HepG2 (cell line): ENCODE results near the gene TEX14. TPM values are rescaled to one million over a fixed set of nuclear protein-coding genes. Genes with fewer than 3 reads are reported as not detected.

ENCODE experiments used
- ATAC-seq: fragments of 200-7000 bp; cut with Tn5 transposase; 3 replicates; pipeline ENCODE4 v1.9.1; 2020; ENCODE audit warnings: mild to moderate bottlenecking, moderate library complexity
- BruUV-seq: library from RNA; stranded (reverse); fragments of 400-500 nt; replicated peaks from 2 replicates; lab custom pipeline; 2021; lab: Mats Ljungman, UMichigan
- CTCF ChIA-PET: fragments of 300-600 bp; formaldehyde crosslinking; extraction: SDS; loops from one replicate; lab custom pipeline; 2021; ENCODE audit warnings: low total read pairs, inconsistent platforms, low intra/inter-chr PET ratio; lab: Yijun Ruan, JAX
- POLR2A ChIA-PET: fragments of 350-600 bp; sonication (Branson Sonifier 250); formaldehyde crosslinking; loops from one replicate; lab custom pipeline; 2020; ENCODE audit warnings: antibody characterized with exemption, inconsistent platforms; lab: Yijun Ruan, JAX
- DNase-seq: peaks from one replicate; pipeline ENCODE4 v3.0.0-alpha.2; 2015; ENCODE audit warnings: low spot score
- FAIRE-seq: peaks from 3 replicates; lab custom pipeline; 2011; peaks lifted over from hg19 to GRCh38; lab: Jason Lieb, UNC
- H2AFZ ChIP-seq: one replicate; pipeline ENCODE4 v1.6.1; 2011; ENCODE audit warnings: low read length, inconsistent platforms
- H3K27ac ChIP-seq: fragments of 300-600 bp; 3 replicates; pipeline ENCODE4 v1.8.0; 2011; ENCODE audit warnings: mixed run types, mild to moderate bottlenecking, mixed read lengths, low read length, inconsistent platforms; ENCODE audit not compliant: insufficient read depth; ENCODE audit errors: extremely low read length
- H3K27me3 ChIP-seq, 2 experiments: fragments of 200-600 bp in 1 of 2; 2 replicates in 1 of 2; 3 replicates in 1 of 2; pipeline versions ENCODE4 v1.6.0 to v1.8.0; 2011; ENCODE audit warnings: low read length in 2 of 2, mild to moderate bottlenecking in 2 of 2, moderate library complexity in 2 of 2, inconsistent platforms in 1 of 2; ENCODE audit not compliant: insufficient read depth in 2 of 2, control insufficient read depth in 1 of 2
- H3K36me3 ChIP-seq, 2 experiments: fragments of 200-600 bp in 1 of 2; replicated peaks in 1 of 2; 2 replicates in 1 of 2; 3 replicates in 1 of 2; pipeline versions ENCODE4 v1.5.1 to v1.8.0; 2011; ENCODE audit warnings: low read length in 2 of 2, inconsistent platforms in 1 of 2; ENCODE audit not compliant: insufficient read depth in 2 of 2, control insufficient read depth in 1 of 2
- H3K4me1 ChIP-seq: 2 replicates; pipeline ENCODE4 v1.5.1; 2012; ENCODE audit warnings: low read length, inconsistent platforms; ENCODE audit not compliant: insufficient read depth
- H3K4me2 ChIP-seq: 2 replicates; pipeline ENCODE4 v1.6.0; 2011; ENCODE audit warnings: low read depth, low read length, inconsistent platforms
- H3K4me3 ChIP-seq, 3 experiments: fragments of 200-600 bp in 1 of 3; sonication (generic), shearing (Covaris generic) in 1 of 3; replicated peaks in 1 of 3; 2 replicates each; pipeline ENCODE4 v1.5.1; 2011 to 2016; ENCODE audit warnings: low read length in 3 of 3, inconsistent platforms in 2 of 3, low read depth in 2 of 3, mild to moderate bottlenecking in 2 of 3, control low read depth in 1 of 3, mixed read lengths in 1 of 3; ENCODE audit not compliant: insufficient read depth in 1 of 3
- H3K79me2 ChIP-seq: one replicate; pipeline ENCODE4 v1.6.1; 2011; ENCODE audit warnings: low read length, inconsistent platforms; ENCODE audit not compliant: insufficient read depth
- H3K9ac ChIP-seq: 2 replicates; pipeline ENCODE4 v1.6.0; 2011; ENCODE audit warnings: mild to moderate bottlenecking, low read depth, low read length, inconsistent platforms; ENCODE audit not compliant: insufficient read depth
- H3K9me3 ChIP-seq: 2 replicates; pipeline ENCODE4 v1.5.1; 2012; ENCODE audit warnings: mild to moderate bottlenecking, low read length
- H4K20me1 ChIP-seq: 2 replicates; pipeline ENCODE4 v1.6.0; 2011; ENCODE audit warnings: inconsistent platforms, mild to moderate bottlenecking, low read length, moderate library complexity; ENCODE audit not compliant: insufficient read depth
- FLYWCH1 ChIP-seq: sonication (generic); formaldehyde crosslinking; IDR thresholded peaks from 2 replicates; pipeline ENCODE4 v1.8.1; 2023; ENCODE audit warnings: mild to moderate bottlenecking, missing genetic modification reagents
- FOXO1 ChIP-seq: sonication (generic); formaldehyde crosslinking; IDR thresholded peaks from 2 replicates; pipeline ENCODE4 v1.4.0; 2020; ENCODE audit warnings: missing genetic modification reagents
- GTF3A ChIP-seq: sonication (generic); formaldehyde crosslinking; conservative IDR thresholded peaks from 2 replicates; pipeline ENCODE4 v1.4.0; 2020; ENCODE audit warnings: mild to moderate bottlenecking, missing genetic modification reagents
- HNF1B ChIP-seq: sonication (generic); formaldehyde crosslinking; IDR thresholded peaks from 2 replicates; pipeline ENCODE4 v1.5.1; 2020; ENCODE audit warnings: mild to moderate bottlenecking, moderate library complexity, missing genetic modification reagents
- KDM5A ChIP-seq: fragments of 200-600 bp; sonication (generic); IDR thresholded peaks from 2 replicates; pipeline ENCODE4 v1.7.0; 2018; ENCODE audit warnings: antibody characterized with exemption, mild to moderate bottlenecking, low read length, borderline replicate concordance
- RFXANK ChIP-seq: IDR thresholded peaks from 2 replicates; pipeline ENCODE4 v1.6.1; 2016
- SPEN ChIP-seq: sonication (generic); formaldehyde crosslinking; IDR thresholded peaks from 2 replicates; pipeline ENCODE4 v1.5.1; 2020; ENCODE audit warnings: low read depth, mild to moderate bottlenecking, missing genetic modification reagents
- SUZ12 ChIP-seq: fragments of 150-350 bp; IDR thresholded peaks from 2 replicates; pipeline ENCODE4 v1.6.1; 2014; ENCODE audit warnings: low read depth, low read length
- TBP ChIP-seq: sonication (generic); formaldehyde crosslinking; IDR thresholded peaks from 2 replicates; pipeline ENCODE4 v1.5.0; 2020; ENCODE audit warnings: missing genetic modification reagents
- THYN1 ChIP-seq: sonication (generic); formaldehyde crosslinking; IDR thresholded peaks from 2 replicates; pipeline ENCODE4 v1.8.1; 2023; ENCODE audit warnings: low read depth, mild to moderate bottlenecking, moderate library complexity, missing genetic modification reagents, borderline replicate concordance
- XRCC5 ChIP-seq: fragments of 200-400 bp; formaldehyde crosslinking; optimal IDR thresholded peaks from 2 replicates; pipeline ENCODE3; 2017; ENCODE audit warnings: mild to moderate bottlenecking, low read length
- ZBTB14 ChIP-seq: sonication (generic); formaldehyde crosslinking; IDR thresholded peaks from 2 replicates; pipeline ENCODE4 v1.4.0; 2020; ENCODE audit warnings: missing genetic modification reagents
- ZFP90 ChIP-seq: sonication (generic); formaldehyde crosslinking; IDR thresholded peaks from 2 replicates; pipeline ENCODE4 v1.8.0; 2022; ENCODE audit warnings: missing genetic modification reagents, mild to moderate bottlenecking, inconsistent platforms, borderline replicate concordance
- ZKSCAN8 ChIP-seq: IDR thresholded peaks from 2 replicates; pipeline ENCODE4 v1.6.1; 2016; ENCODE audit warnings: borderline replicate concordance, missing genetic modification reagents, missing compliant biosample characterization
- ZMAT3 ChIP-seq: sonication (generic); formaldehyde crosslinking; conservative IDR thresholded peaks from 2 replicates; pipeline ENCODE4 v1.7.0; 2021; ENCODE audit warnings: missing genetic modification reagents
- ZNF335 ChIP-seq: sonication (generic); formaldehyde crosslinking; IDR thresholded peaks from 2 replicates; pipeline ENCODE4 v1.4.0; 2020; ENCODE audit warnings: missing genetic modification reagents
- ZNF546 ChIP-seq: sonication (generic); formaldehyde crosslinking; conservative IDR thresholded peaks from 2 replicates; pipeline ENCODE4 v1.8.1; 2023; ENCODE audit warnings: mild to moderate bottlenecking, missing genetic modification reagents
- ZNF598 ChIP-seq: sonication (generic); formaldehyde crosslinking; IDR thresholded peaks from 2 replicates; pipeline ENCODE4 v1.5.1; 2020; ENCODE audit warnings: mild to moderate bottlenecking, missing genetic modification reagents, borderline replicate concordance
- ZNF782 ChIP-seq: sonication (generic); formaldehyde crosslinking; IDR thresholded peaks from 2 replicates; pipeline ENCODE4 v1.4.0; 2020; ENCODE audit warnings: missing genetic modification reagents, mild to moderate bottlenecking, borderline replicate concordance
- WGBS: methylation state at CpG from one replicate; pipeline ENCODE4 v1.1.6; 2017; ENCODE audit warnings: low lambda C conversion rate; 5-methylcytosine and 5-hydroxymethylcytosine counted together
- in situ Hi-C: cut with HindIII; loops from 2 replicates; pipeline ENCODE4 v1.10.0; 2017; ENCODE audit warnings: low pct_unique_long_range_greater_than_20kb; ENCODE audit not compliant: extremely low pct_ligation_motif_present
- intact Hi-C: fragments of 100-400 bp; cut with micrococcal nuclease; formaldehyde crosslinking; loops from one replicate; pipeline ENCODE4 v1.10.0; 2022; ENCODE audit not compliant: unreplicated experiment
- polyA plus RNA-seq, 8 experiments: library from polyadenylated mRNA; depleted of rRNA in 3 of 8; stranded (reverse) in 7 of 8; unstranded in 1 of 8; fragments of >200 nt; fragmentation: Illumina TruSeq in 4 of 8; extraction: Trizol in 4 of 8; gene quantifications; 2 replicates each; pipeline versions ENCODE4 v1.2.1 to v1.2.3, GENCODE V29; 2011 to 2016; ENCODE audit warnings: low read depth in 4 of 8, missing spikeins in 1 of 8, mixed read lengths in 1 of 8; ENCODE audit not compliant: insufficient read depth in 1 of 8
- total RNA-seq, 5 experiments: library from RNA; depleted of rRNA; stranded (reverse); fragments of >200 nt; fragmentation: Illumina TruSeq; extraction: Trizol; gene quantifications; 2 replicates each; pipeline ENCODE4 v1.2.3, GENCODE V29; 2016; ENCODE audit warnings: low read depth in 1 of 5
- TF ChIP-seq, protein P1 (sequence below): IDR thresholded peaks from 2 replicates; pipeline ENCODE4 v1.6.1; 2016; ENCODE audit warnings: mild to moderate bottlenecking

Gene TEX14
- total and polyA plus RNA-seq, 2 of the 13 experiments (the other 11 are each of a cell fraction or from before 2014, with no cell fraction given), result 0.04 to 0.07 TPM

GRCh38 chr17:58615768-58616659 lies 75.8 kb downstream of the TEX14 start:
- POLR2A ChIA-PET, result interaction anchor here (4.8 kb wide), 1 partner anchor 15 kb away, joined by 28 read pairs; no protein-coding TSS in a partner anchor
- Histone ChIP-seq H3K9ac (no peak overlapping the region), H3K4me1 (peaks cover 8% of the 10 kb centered on the region), H3K27ac (no peak overlapping the region), H4K20me1 (no peaks in the 10 kb centered on the region), H3K4me3 (no peak overlapping the region), H3K9me3 (no peaks in the 10 kb centered on the region), H2AFZ (no peak overlapping the region), H3K27me3 (peaks cover 3 to 30% of the 10 kb centered on the region in 2 experiments; a peak in 3 of 5 replicates), H3K36me3 (no peaks in the 10 kb centered on the region), H3K79me2 (no peaks in the 10 kb centered on the region), H3K4me2 (no peak overlapping the region)
- WGBS, result 68% methylated on average over 5 of the region's 5 CpGs
- TF ChIP-seq KDM5A (no peak), SPEN (CRISPR knock-in tag) (no peak), ZNF335 (CRISPR knock-in tag) (no peak), ZBTB14 (CRISPR knock-in tag) (no peak), ZNF598 (CRISPR knock-in tag) (no peak), ZMAT3 (CRISPR knock-in tag) (no peak), FLYWCH1 (CRISPR knock-in tag) (no peak), ZNF782 (CRISPR knock-in tag) (no peak), GTF3A (CRISPR knock-in tag) (no peak), XRCC5 (no peak), HNF1B (CRISPR knock-in tag) (no peak), ZKSCAN8 (CRISPR knock-in tag) (no peak), THYN1 (CRISPR knock-in tag) (no peak), TBP (CRISPR knock-in tag) (no peak), ZNF546 (no peak), SUZ12 (no peak), ZFP90 (no peak), FOXO1 (CRISPR knock-in tag) (no peak), RFXANK (CRISPR knock-in tag) (no peak)
- TF ChIP-seq, protein P1, sequence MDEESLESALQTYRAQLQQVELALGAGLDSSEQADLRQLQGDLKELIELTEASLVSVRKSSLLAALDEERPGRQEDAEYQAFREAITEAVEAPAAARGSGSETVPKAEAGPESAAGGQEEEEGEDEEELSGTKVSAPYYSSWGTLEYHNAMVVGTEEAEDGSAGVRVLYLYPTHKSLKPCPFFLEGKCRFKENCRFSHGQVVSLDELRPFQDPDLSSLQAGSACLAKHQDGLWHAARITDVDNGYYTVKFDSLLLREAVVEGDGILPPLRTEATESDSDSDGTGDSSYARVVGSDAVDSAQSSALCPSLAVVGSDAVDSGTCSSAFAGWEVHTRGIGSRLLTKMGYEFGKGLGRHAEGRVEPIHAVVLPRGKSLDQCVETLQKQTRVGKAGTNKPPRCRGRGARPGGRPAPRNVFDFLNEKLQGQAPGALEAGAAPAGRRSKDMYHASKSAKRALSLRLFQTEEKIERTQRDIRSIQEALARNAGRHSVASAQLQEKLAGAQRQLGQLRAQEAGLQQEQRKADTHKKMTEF (CRISPR knock-in tag), result no peak
- in situ Hi-C loops (no loop called here), intact Hi-C loops (no loop called here)
- no peak for DNase-seq
- BruUV-seq, result no TSS peak
- CTCF ChIA-PET, result no interaction called here
- FAIRE-seq, result no peak
- ATAC-seq, result no peak
